Mucosa of rectum (tissue), 2 donors: ENCODE data around the gene DNAJB8.

ENCODE experiments used
- H3K27ac ChIP-seq, 2 donors: one replicate each; pipeline ENCODE4 v1.7.0; 2013; ENCODE audit warnings: inconsistent platforms in 2 of 2, low read depth in 2 of 2, low read length in 2 of 2
- H3K27me3 ChIP-seq, 2 donors: one replicate each; pipeline ENCODE4 v1.7.0; 2013; ENCODE audit warnings: low read length in 2 of 2; ENCODE audit not compliant: control insufficient read depth in 2 of 2, insufficient read depth in 2 of 2
- H3K36me3 ChIP-seq, 2 donors: one replicate each; pipeline ENCODE4 v1.7.0; 2013; ENCODE audit warnings: low read length in 2 of 2; ENCODE audit not compliant: control insufficient read depth in 2 of 2, insufficient read depth in 2 of 2
- H3K4me1 ChIP-seq, 2 donors: one replicate each; pipeline ENCODE4 v1.7.0; 2013; ENCODE audit warnings: low read length in 2 of 2, mild to moderate bottlenecking in 1 of 2; ENCODE audit not compliant: control insufficient read depth in 2 of 2, insufficient read depth in 2 of 2
- H3K4me3 ChIP-seq, 2 donors: one replicate each; pipeline ENCODE4 v1.7.0; 2013; ENCODE audit warnings: low read length in 2 of 2
- H3K9ac ChIP-seq, 2 donors: one replicate each; pipeline ENCODE4 v1.7.0; 2013; ENCODE audit warnings: low read length in 2 of 2, low read depth in 1 of 2, mild to moderate bottlenecking in 1 of 2
- H3K9me3 ChIP-seq, 2 donors: one replicate each; pipeline ENCODE4 v1.7.0; 2013; ENCODE audit warnings: low read length in 2 of 2; ENCODE audit not compliant: control insufficient read depth in 2 of 2
- donor health status: healthy.
- donor health status: Normal muscosa, but diverticular disease.

Gene DNAJB8

DNA sequence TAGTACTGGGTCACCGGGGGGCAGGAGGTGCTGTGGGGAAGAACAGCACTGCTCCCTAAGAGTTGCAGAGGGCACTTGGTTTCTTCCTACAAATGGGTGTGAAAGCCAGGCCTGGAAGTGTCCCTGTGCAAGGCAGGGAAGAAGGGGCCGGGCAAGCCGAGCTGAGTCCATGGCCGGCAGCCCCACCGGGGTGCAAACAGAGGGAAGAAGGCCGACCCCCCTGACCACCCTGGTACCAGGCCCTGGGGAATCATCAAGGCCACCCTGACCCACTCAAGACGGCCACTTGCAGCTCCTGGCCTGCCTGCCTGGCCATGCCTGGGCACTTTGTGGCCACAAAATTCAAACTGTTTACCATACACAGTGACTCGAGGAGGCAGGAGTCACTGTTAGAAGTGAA is 8.7 kb upstream of the DNAJB8 start:
- H3K4me3 ChIP-seq, result no peak overlapping the region
- H3K27ac ChIP-seq, result no peak overlapping the region
- no peaks in the 10 kb centered on the region for H3K36me3 ChIP-seq
- no peak overlapping the region for H3K9ac ChIP-seq
- H3K27me3 ChIP-seq, result peaks cover 8 to 10% of the 10 kb centered on the region in 2 donors
- H3K4me1 ChIP-seq, result no peaks in the 10 kb centered on the region
- H3K9me3 ChIP-seq, result no peaks in the 10 kb centered on the region

DNA sequence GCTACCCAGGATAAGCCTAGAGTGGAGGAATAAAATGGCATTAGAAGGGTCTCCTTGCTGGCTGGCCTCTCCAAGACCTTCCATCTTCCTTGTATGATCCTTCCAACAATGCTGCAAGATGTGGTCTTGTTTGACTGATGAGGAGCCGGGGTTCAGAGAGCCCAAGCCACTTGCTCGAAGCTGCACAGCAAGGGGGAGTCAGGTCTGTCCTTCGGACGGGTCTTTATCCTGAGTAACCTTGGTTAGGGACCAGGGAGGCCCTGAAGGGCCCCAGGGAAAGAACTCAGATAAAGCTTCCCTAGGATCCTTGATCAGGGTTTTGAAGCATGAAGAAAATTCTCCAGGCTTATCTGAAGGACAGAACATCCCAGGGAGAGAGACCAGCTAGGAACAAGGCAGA is 7.0 kb upstream of the DNAJB8 start:
- Histone ChIP-seq H3K36me3 (no peaks in the 10 kb centered on the region), H3K27me3 (peaks cover 4 to 6% of the 10 kb centered on the region in 2 donors)

DNA sequence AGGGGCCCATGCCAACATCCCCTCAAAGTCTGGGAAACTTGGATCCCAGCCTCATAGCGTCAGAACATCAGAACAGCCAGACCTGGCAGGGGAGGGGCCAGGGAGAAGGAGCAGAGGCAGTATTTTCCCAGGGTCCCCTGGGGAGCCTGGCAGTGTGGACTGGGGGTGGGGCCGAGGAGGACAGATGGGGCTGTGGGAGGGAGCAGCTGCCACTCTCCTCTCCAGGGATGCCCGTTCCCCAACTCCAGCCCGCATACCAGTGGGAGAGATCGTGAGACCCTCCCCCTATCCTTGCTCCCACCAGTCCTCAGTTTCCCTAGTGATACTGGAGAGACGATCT is 6.5 kb upstream of the DNAJB8 start:
- H3K4me3 ChIP-seq, result no peak overlapping the region
- no peaks in the 10 kb centered on the region for H3K4me1 ChIP-seq
- no peak overlapping the region for H3K27ac ChIP-seq
- no peaks in the 10 kb centered on the region for H3K9me3 ChIP-seq
- H3K9ac ChIP-seq, result no peak overlapping the region
- H3K36me3 ChIP-seq, result no peaks in the 10 kb centered on the region
- peaks cover 4 to 6% of the 10 kb centered on the region in 2 donors for H3K27me3 ChIP-seq

More for the DNA sequence above, 7.0 kb upstream of the DNAJB8 start:
- no peak overlapping the region for H3K9ac ChIP-seq
- H3K9me3 ChIP-seq, result no peaks in the 10 kb centered on the region
- H3K27ac ChIP-seq, result no peak overlapping the region
- H3K4me1 ChIP-seq, result no peaks in the 10 kb centered on the region
- no peak overlapping the region for H3K4me3 ChIP-seq

DNA sequence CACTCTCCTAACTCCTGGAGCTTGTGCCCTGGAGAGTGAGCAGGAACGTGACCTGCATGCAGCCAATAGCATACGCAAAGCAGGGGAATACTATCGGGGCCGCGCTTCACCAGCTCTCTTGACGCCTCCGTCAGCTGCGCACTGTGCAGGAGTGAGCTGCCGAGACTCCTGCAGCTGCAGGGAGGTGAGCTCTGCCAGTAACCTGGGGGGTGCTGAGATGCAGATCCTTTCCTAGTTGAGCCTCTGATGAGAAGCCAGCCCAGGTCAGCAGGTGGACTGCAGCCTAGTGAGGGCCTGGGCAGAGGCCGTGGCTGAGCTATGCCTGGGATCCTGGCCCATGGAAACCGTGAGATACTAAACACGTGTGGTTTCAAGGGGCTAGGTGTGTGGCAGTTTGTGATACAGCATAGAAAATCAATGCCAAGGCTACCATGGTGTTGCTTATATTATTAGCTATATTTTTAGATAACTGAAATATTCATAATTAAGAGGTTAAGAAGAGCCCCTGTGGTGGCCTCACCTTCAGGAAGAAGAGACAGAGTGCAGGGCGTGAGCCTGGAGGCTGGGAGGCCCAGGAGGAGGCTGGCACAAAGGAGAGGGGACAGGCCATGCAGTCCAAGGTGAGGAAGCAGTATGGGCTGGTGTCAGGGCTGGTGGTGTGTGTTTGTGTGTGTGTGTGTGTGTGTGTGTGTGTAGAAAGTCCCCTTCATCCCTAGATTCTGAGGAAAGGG is 5.9 kb upstream of the DNAJB8 start:
- Histone ChIP-seq H3K9ac (no peak overlapping the region), H3K27ac (no peak overlapping the region), H3K4me1 (no peaks in the 10 kb centered on the region), H3K27me3 (peaks cover 4 to 6% of the 10 kb centered on the region in 2 donors), H3K9me3 (no peaks in the 10 kb centered on the region), H3K36me3 (no peaks in the 10 kb centered on the region), H3K4me3 (no peak overlapping the region)

DNA sequence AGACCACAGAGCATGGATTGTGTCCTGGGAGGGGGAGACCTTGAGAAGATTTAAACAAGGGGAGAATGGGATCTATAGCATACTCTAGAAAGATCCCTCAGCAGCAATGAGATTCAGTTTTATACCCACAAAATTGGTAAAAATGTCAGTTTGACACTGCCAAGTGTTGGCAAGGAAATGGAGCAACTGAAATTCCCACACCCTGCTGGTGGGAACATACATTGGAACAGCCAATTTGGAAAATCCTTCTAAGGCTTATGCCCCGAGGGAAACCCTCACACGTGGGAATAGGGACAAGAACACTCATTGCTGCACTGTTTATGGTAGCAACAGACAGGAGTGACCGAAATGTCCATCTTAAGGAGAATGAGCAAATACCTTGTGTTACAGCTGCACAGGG is 5.0 kb upstream of the DNAJB8 start:
- H3K36me3 ChIP-seq, result no peaks in the 10 kb centered on the region
- peaks cover 0 to 6% of the 10 kb centered on the region in 2 donors for H3K27me3 ChIP-seq

DNA sequence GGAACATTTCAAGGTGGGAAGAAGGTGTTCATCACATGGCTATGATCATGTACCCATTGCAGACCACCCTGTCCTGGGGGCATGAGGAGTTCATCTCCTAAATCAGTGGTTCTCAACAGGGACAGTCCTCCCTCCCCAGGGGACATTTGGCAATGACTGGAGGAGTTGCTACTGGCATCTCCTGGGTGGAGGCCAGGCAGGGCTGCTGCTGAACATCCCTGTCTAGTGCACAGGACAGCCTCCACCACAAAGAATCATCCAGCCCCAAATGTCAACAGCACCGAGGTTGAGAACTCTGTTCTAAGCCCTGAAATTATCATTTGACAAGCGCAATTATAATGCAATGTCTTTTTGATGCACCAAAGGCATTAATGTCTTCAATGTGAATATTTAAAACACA is 4.4 kb upstream of the DNAJB8 start:
- no peak overlapping the region for H3K27ac ChIP-seq
- peaks cover 0 to 6% of the 10 kb centered on the region in 2 donors for H3K27me3 ChIP-seq

More for the DNA sequence above, 5.0 kb upstream of the DNAJB8 start:
- H3K9me3 ChIP-seq, result no peaks in the 10 kb centered on the region
- no peak overlapping the region for H3K27ac ChIP-seq
- H3K4me1 ChIP-seq, result no peaks in the 10 kb centered on the region
- no peak overlapping the region for H3K4me3 ChIP-seq
- no peak overlapping the region for H3K9ac ChIP-seq

DNA sequence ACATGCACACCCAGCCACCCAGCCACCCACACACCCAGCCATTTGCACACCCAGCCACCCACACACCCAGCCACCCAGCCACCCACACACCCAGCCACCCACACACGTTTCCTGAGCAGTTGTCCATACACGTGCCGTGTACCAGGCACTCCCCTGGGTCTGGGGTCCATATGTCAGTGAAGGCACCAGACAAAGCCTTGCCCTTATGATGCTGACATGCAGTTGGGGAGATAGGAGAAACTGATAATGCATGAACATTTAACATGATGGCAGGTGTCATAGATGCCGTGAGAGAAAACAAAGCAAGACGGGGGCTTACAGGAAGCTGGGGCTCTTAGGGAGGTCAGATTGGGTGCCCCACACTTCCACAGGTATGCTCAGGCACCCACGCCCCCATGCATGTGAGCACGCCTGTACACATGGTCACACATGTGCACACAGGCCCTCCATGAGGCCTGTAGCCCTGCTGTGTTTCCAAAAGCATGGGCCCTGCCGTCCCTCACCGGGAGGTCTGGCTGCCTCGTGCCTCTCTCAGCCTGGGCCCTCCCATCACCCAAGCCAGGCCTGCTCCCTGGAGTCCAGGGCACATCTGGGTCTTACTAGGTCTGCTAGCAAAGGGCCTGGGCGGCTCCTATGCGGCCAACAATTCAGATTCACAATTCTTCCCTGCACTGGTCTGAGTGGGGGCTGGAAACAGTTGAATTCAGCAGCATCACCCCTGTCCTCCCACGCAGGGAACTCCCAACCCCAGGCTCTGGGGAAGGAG is 3.6 kb upstream of the DNAJB8 start:
- Histone ChIP-seq H3K4me3 (no peak overlapping the region), H3K4me1 (no peaks in the 10 kb centered on the region), H3K27me3 (peaks cover under 1 to 6% of the 10 kb centered on the region in 2 donors), H3K9me3 (no peaks in the 10 kb centered on the region), H3K36me3 (no peaks in the 10 kb centered on the region), H3K27ac (no peak overlapping the region), H3K9ac (no peak overlapping the region)

More for the DNA sequence above, 4.4 kb upstream of the DNAJB8 start:
- Histone ChIP-seq H3K9ac (no peak overlapping the region), H3K9me3 (no peaks in the 10 kb centered on the region), H3K36me3 (no peaks in the 10 kb centered on the region), H3K4me1 (no peaks in the 10 kb centered on the region), H3K4me3 (no peak overlapping the region)

DNA sequence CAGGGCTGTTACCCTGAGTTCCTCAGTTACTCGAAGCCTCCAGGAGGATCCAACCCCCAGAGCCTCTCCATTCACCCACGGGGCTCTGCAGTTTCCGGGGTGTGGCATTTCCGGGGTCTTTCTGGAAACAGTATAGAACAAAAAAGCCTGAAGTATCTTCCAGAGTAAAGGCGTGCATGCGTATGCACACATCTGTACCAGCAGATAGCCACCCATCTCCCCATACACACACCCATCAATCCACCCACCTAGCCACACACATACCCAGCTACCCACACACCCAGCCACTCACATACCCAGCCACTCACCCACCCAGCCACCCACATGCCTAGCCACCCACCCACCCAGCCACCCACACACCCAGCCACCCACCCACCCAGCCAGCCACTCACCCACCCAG is 2.9 kb upstream of the DNAJB8 start:
- no peak overlapping the region for H3K4me3 ChIP-seq
- H3K9me3 ChIP-seq, result no peaks in the 10 kb centered on the region
- no peaks in the 10 kb centered on the region for H3K4me1 ChIP-seq
- H3K36me3 ChIP-seq, result no peaks in the 10 kb centered on the region
- H3K9ac ChIP-seq, result no peak overlapping the region
- H3K27me3 ChIP-seq, result peaks cover 2 to 6% of the 10 kb centered on the region in 2 donors
- no peak overlapping the region for H3K27ac ChIP-seq

DNA sequence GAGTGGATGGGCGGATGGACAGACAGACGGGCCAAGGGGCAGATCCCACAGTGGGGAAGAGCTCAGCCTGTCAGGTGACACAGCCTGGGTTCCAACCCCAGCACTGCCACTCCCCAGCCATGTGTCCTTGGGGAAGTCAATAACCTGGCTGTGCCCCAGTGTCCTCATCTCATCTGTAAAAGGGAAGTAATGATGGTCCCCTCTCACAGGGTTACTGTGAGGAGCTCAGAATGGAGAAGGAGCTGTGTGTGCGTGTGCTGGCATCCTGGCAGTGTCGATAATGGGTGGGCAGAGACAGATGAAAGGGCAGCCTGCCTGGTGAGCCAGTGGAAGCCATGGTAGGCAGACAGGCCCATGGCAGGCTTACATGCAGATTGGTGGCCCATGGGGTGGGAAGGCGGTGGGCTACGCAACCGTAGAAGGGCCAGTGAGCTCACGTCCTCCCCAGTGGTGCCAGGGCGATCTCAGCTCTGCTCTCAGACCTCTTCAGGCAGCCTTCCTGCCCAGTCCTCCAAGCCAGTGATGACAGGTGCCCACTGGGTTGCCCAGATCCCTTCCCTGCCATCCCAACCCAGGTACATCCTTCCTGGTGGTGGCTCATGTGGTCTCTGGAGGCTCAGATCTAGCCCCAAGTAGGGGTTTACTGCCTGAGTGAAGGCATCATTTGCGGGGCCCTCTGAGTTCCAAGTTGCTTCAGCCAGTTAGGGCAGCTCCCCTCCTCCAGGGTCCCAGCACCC is 2.3 kb upstream of the DNAJB8 start:
- Histone ChIP-seq H3K27me3 (peaks cover 2 to 6% of the 10 kb centered on the region in 2 donors), H3K4me3 (no peak overlapping the region), H3K36me3 (no peaks in the 10 kb centered on the region), H3K9me3 (no peaks in the 10 kb centered on the region), H3K9ac (no peak overlapping the region), H3K27ac (no peak overlapping the region), H3K4me1 (no peaks in the 10 kb centered on the region)

DNA sequence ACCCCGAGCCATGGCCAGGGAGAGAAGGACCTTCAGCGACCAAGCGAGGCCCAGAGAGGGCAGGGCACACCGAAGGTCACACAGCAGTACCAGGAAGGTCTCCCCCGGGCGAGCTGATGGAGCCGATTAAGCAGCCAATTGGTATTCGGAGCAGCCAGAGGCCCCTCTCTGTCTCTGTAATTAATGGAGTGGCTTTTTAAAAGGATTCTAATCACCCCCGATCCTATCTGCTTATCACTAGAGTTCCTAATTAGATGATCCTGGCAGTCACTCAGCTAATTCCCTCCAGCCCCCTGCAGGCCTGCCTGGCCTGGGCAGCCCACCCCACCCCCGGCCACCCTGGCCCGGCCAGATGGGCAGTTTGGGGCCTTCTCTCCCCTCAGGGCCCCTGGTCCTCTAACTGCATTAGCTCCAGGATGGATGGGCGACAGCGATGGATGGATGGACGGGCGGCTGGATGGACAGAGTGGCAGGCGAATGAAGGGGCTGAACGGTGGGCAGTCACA is 1.6 kb upstream of the DNAJB8 start:
- no peak overlapping the region for H3K27ac ChIP-seq
- H3K27me3 ChIP-seq, result peaks cover 2 to 6% of the 10 kb centered on the region in 2 donors
- H3K4me3 ChIP-seq, result no peak overlapping the region
- no peaks in the 10 kb centered on the region for H3K9me3 ChIP-seq
- H3K36me3 ChIP-seq, result no peaks in the 10 kb centered on the region
- H3K9ac ChIP-seq, result no peak overlapping the region
- no peaks in the 10 kb centered on the region for H3K4me1 ChIP-seq
